ENCODE measurements around the gene SH3PXD2A.
A peak's percentile ranks its signal among the peaks of the same experiment; 100 is the strongest.

SH3PXD2A gene

DNA sequence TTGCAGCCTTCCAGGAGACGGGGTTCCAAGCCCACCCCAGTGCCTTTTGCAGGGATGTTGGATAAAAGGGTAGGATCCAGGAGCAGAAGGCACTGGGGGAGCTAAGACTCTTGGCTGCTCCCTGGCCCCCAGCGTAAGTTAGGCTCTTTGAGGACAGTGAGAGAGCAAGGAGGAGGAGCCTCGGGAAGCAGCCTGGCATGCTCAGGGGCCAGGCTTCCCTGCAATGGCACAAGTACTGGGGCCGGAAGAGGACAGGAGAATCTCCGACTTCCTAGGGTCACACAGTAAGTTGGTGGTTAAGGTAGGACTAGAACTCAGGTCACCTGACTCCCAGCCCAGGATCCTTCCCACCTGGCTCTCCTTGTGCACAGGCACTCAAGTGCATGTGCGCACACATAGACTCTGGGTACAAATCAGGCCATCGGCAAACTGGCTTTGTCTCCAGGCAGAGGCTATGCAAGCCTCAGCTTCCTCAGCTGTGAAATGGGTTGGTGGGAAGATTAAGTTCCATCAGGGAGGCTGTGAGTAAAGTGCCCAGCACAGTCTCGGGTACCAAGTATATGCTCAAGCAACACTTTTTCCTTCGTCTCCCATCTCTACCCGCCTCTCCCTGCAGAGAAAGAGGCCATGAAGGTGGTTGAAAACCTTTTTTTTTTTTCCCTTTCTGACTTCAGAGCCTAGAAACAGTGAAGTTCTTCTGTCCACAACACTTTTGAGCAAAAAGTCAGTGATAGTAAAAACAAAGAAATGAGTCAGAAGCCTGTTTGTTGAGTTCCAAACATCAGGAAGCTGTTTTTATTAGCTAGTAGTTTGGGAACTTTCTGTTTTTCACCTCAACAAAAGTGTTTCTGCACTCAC lies 282.8 kb downstream of the SH3PXD2A start:
- no peak for DNase-seq

DNA sequence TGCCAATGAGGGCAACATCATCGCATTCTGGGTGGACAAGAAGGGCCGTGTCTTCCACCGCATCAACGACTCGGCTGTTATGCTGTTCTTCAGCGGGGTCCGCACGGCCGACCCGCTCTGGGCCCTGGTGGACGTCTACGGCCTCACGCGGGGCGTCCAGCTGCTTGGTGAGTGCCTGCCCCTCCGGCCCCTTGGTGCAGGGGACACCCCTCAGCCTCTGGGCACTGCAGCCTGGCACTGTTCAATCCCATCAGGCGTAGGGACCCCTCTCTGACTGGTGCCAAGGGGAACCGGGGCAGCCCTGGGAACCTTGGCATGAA lies 283.8 kb downstream of the SH3PXD2A start:
- no peak for DNase-seq

DNA sequence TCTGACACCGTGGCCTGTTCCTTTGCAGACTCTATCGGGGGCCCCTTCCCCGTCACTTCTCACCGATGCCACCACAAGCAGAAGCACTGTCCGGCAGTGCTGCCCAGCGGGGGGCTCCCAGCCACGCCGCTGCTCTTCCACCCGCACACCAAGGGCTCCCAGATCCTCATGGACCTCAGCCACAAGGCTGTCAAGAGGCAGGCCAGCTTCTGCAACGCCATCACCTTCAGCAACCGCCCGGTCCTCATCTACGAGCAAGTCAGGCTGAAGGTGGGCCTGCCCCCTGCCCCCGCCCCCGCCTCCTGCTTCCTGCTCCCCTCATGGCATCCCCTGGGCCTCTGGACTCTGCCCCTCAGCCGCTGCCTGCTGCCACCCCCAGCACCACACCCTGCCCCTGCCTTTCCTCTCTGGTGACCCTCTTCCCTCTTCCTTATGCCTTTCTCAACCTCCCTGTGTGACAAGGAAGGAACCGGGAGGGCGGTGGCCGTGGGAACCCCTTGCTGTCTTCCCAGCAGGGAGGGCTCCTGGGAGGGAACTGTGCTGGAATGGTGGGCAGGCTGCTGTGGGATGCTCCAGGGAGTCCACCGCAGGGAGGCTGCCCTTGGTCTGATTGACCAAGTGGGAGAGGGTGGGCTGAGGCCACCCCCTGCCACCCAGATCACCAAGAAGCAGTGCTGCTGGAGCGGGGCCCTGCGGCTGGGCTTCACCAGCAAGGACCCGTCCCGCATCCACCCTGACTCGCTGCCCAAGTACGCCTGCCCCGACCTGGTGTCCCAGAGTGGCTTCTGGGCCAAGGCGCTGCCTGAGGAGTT lies 284.3 kb downstream of the SH3PXD2A start:
- DNase-seq: no peak

DNA sequence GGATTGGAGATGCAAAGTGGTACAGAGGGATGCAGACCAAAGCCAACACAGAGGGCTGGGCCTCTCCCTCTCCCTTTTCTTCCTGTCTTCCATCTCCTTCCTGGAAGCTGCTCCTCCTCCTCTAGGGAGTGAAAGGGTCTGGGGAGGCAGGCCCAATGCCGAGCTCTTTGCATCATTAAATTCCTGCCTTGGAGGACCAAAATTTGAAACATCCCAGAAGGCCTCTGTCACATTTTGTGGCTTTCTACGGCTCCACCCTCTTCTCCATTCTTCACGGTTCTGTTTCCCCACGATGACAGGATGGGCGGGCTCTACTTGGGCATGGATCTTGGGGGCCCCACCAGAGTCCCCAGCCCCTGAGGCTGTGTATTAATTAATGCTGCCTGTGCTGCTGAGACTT lies 285.5 kb downstream of the SH3PXD2A start:
- no peak for DNase-seq

DNA sequence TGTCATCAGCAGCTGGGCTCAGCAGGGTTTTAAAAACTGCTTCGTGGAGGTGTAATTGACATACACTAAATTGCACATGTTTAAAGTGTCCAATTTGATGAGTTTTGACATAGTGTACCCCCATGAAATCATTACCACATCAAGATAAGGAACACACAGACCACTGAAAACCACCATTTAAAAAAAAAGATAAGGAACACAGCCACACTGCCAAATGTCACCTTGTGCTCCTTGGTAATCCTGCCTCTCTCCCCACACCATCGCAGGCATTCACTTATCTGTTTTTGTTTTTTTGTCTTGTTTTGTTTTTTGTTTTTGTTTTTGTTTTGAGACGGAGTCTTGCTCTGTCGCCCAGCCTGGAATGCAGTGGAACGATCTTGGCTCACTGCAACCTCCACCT lies 286.9 kb downstream of the SH3PXD2A start:
- DNase-seq: no peak

DNA sequence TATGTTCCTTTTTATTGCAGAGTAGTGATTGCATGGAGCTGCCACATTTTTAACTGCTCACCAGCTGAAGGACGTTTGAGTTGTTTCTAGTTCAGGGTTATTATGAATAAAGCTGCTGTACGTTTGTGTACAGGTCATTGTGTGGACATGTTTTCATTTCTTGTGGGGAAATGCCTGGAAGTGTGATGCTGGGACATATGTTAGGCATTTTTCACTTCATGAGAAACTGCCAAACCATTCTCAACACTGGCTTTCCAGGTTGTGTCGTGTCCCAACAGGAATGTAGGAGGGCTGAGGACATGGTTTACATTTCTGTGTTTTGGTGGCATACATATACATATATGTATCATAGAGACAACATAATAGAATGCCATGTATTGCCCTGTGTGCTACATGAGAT lies 288.8 kb downstream of the SH3PXD2A start:
- DNase-seq: no peak

DNA sequence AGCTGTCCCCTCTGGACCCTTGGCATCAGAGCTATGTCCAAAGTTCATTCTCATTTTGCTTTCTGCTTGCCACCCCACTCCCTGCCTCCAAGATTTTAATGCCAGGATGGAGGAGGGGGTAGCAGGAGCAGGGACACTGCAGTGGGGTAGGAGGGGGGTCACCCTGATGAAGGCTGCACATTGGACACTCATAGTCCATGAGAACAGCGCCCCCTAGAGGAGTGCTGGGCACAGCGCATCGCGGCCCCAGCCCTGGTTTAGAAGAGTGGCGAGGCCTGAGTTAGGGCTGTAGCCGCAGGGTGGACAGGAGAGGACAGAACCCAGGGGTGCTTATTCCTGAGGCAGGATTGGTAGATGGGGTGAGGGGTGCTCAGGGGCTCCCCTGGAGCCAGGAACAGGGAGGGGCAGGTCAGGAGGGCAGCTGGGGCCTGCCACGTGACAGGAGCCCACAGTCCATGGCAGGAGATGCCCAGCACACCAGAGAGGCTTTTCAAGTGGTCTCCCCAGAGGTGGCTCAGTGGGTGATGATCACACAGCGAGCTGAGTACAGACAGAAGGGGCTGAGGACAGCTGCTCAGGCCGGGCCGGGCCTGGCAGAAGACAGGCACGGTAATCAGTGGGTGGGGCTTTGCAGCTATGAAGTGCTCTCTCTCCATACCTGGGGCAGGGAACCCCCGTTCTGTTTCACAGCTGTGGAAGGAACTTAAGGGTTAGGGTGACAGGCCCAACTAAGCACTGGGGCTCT lies 290.4 kb downstream of the SH3PXD2A start:
- DNase-seq: no peak

DNA sequence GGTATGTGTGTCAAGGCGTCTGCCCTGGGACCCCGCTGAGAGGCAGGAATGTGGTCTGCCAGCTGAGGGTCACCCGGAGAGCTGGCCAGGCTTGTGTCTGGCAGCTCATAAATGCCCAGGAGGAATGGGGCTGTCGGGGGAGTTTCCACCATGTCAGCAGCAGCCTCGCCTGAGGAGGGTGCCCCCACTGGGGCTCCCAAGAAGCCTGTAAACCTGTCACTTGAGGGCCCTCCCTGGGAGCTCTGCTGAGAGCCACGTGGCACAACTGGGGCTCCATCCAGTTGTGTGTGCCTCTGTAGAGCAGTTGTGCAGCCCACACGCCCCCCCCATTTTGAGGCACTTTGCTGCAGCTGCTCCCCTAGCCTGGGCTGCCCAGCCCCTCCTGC lies 291.3 kb downstream of the SH3PXD2A start:
- DNase-seq: no peak

DNA sequence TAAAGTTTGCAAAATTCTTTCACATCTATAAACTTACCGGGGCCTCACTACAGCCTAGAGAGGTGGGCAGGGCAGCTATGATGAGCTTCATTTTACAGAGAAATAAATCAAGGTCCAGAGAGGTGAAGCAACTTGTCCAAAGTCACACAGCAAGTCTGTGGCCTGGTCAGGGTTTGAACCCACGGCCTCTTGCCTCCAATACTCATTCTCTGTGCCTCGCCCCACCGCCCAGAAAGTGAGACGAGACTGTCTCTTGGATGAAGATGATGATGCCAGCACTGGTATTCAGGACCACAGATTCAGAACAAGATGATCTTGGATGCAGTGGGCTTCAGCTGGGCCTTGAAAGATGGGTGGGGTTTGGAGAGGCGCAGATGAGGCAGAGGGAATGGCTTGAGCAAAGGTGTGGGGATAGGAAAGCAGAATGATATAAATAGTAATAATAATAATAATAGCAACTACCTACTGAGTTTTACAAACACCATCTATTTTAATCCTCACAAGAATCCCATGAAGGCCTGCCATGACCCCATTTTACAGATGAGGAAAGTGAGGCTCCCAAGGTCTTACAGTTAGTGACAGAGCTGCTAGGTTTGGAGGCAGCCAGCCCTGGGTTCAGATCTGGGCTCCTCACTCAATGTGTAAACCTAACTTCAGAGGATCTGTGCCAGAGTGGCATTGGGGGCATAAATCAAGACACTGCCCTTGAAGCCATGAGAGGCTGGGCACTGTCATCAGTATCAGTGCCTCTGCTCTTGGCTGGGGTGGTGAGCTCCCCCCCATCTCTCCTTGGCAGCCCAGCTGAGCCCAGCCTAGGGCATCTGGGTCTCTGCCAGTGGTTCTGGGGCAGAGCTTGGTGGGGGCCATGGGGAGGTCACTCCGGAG lies 291.9 kb downstream of the SH3PXD2A start:
- DNase-seq: no peak

DNA sequence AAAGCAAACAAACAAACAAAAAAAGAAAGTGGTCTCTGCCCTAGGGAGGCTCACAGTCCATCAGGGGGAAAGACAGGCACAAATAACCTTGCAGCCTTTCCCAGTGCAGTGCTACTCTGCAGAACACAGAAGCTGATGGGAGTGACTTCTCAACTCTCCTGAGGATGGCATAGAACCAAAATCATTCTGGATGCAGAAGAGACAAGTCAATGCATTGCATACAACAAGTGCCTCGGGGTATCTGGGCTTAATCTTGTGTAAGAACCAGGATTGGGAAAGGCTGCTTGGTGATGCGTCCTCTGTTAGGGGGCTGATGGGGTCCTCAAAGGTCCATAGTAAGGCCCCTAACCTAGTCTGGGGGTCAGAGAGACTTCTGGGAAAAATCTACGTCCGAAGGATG lies 293.0 kb downstream of the SH3PXD2A start:
- DNase-seq: no peak

DNA sequence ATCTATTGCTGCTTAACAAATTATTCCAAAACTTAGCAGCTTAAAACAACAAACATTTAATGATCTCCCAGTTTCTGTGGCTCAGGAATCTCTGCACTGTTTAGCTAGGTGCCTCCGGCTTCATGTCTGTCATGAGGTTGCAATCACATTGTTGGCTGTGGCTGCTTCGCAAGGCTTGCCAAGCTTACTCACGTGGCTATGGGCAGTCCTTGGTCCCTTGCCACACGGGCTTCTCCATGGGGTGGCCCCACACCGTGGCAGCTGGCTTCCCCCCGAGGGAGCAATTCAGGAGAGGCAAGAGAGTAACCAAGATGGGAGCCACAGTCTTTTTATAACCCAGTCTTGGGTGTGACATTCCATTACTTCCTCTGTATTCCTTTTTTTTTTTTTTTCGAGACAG lies 294.5 kb downstream of the SH3PXD2A start:
- DNase-seq: no peak

DNA sequence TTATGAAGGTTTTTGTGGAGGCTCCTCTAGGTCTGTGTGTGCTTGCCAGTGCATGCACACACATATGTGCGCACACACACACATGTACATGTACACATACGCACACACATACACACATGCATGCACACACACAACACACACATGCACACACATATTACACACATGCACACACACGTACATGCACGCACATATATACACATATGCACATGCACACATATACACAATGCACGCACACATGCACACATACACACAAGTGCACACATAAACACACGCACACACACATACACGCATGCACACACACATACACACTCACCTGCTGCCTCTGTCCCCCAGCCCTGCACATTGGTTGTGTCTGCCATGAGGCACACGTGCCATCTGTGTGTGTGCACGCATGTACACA lies 295.6 kb downstream of the SH3PXD2A start:
- DNase-seq: no peak

DNA sequence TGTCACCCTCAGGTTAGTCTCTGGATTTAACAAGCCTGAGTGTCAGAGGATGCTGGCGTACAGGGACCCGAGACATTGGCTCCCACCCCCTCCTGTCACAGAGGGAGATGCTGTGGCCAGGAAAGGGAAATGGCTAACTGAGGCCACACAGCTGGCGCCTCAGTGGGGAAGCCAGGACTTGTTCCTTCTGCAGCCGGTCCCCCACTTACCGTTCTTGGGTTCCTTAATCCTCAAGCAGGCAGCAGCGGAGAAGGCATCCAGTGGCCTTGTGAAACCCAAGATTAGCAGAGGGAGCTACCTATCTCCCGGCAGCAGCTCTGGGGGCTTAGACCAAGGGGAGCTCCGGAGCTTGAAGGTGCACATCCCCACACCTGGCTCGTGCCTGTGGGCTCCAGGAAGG lies 296.5 kb downstream of the SH3PXD2A start:
- DNase-seq: no peak

DNA sequence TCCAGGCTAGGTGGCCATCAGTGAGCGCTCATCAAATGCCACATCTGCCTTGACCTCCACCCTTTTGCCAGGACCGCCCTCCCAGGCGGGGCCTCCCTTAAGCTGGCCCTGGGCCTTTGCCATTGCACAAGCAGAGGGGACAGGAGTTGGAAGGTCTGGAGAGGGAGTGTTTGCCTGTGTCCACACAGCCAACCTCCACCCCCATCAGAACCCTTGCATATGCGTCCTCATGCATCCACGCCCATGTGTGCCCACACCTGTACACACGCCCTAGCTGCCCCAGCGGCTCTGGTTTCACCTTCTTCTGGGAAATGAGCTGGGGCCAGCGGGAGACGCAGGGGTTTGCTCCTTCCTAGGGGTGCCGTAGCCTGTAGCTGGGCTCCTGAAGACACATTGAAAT lies 297.9 kb downstream of the SH3PXD2A start:
- no peak for DNase-seq

DNA sequence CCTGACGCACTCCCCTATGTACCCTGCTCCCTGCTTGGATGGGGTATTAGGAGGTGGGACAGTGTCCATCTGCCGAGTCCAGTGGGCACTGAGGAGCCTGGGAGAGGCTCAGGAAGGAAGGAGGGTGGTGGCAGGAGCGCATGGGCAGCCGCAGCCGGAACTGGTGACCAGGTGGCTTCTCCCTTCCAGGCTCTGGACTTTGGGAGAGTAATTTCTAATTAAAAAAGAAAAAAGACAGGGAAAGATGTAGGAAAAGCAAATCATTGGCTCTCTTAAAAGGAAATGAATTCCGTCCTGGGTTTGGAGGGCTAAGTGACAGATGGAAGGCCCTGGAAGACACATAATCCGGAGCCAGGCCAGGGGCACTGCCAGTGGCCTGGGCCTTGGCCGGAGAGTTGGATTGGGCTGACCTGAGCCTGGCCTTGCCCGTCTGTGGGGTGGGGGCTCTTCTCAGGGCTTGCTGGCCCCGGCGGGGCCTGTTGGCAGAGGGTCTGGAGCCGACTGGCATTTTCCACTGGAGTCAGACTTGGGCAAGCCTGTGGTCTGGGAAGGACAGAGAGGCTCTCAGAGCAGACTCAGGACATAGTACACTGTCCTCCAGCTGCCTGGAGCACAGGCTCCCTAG lies 298.9 kb downstream of the SH3PXD2A start:
- no peak for DNase-seq

DNA sequence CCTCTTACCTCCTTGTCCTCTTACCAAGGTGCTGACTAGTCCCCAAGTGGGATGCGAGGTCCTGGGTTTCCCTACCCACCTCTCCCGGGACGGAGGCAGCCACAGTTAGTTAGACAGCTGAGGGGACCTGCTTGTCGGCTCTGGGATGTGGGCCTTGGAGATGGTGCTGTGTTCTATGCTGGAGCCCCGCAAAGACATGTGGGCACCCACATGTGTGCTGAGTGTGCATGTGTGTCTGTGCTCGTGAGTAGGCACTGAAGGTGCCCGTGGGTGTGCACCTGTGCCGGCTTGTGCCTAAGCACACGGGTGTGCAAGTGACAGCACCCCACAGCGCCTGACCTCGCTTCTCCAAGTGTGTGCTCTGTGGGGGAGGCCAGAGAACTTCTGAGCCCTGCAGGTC lies 299.7 kb downstream of the SH3PXD2A start:
- no peak for DNase-seq

DNA sequence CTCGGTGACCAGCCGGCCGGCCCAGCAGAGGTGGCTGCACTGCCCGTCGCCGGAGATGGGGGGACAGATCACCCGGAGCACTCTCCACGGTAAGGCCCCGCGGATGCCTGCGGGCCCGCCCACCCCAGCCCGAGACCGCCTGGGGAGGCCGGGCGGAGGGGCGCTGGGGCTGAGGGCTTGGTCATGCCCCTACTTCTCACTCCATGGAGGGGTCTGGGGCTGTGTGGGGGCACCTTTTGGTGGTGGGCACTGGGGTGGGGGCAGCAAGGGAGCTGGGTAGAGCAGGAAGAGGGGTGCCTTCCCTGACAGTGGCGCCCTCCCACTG lies 300.1 kb downstream of the SH3PXD2A start:
- no peak for DNase-seq

DNA sequence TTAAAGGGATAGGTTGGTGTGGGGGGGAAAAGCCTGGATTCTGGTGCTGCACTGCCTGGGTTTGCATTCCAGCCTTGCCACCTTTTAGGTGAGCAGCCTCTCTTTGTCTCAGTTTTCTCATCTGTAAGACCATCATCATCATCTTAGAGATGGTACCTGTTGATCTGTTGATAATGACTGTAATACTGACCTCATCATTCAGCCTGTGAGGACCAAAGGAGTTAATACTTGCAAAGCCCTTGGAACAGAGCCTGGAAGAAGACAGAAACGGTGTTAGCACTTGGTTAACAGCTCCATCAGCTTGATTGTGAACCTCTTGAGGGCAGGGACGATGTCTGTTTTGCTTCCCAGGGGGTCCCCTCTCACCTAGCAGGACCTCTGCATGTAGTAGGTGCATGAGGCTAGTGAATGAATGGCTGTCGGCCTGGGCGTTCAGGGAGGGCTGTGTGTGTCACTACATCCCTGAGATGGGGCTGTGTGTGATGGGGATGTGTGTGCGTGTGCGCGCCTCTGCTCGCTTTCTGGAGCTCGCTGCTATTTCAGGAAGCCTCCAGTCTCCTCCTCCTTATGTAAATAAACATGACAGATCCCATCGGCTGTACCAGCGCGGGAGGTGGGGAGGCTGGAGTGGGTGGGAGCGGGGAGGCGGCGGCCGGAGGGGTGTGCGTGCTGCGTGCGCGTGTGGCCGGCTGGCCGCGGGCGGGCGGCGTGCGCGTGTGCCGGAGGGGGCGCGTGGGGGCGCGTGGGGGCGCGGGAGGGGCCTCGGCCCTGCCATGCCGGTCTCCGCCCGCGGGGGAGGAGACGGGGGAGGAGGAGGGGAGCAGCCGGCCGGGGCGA lies 300.7 kb downstream of the SH3PXD2A start:
- DNase-seq: peak; percentile 62

DNA sequence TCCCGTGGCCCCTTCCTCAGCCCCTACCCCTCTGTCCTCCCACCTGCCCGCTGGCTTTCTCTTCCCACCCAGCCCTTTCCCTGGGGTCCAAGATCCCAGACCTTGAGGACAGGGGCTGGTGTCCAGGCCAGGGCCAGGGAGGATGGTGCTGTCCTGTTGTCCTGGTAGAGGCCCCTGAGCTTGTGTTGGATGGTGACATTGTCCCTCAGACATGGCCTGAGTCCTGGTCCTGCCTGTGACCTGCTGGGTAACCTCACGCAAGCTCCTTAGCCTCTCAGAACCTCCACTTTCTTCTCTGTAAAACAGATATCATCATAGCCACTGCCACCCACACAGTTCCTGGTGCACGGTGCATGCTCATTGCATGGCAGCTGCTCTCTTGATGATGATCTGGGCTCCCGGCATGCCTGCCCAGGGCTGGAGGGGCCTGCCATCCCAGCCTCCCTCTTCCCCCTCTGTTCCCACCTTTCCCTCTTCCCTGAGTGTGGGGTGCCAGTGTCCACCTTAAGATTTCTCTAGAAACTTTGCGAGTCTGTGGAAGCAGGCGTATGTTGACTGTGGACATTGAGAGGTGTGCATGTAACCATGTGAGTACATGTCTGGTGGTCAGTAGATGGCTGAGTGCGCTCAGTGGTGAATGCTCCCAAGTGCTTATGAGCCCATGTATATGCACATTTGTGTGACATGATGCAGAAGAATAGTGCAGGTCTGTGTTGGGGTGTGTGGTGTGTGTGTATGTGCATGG lies 301.5 kb downstream of the SH3PXD2A start:
- no peak for DNase-seq

DNA sequence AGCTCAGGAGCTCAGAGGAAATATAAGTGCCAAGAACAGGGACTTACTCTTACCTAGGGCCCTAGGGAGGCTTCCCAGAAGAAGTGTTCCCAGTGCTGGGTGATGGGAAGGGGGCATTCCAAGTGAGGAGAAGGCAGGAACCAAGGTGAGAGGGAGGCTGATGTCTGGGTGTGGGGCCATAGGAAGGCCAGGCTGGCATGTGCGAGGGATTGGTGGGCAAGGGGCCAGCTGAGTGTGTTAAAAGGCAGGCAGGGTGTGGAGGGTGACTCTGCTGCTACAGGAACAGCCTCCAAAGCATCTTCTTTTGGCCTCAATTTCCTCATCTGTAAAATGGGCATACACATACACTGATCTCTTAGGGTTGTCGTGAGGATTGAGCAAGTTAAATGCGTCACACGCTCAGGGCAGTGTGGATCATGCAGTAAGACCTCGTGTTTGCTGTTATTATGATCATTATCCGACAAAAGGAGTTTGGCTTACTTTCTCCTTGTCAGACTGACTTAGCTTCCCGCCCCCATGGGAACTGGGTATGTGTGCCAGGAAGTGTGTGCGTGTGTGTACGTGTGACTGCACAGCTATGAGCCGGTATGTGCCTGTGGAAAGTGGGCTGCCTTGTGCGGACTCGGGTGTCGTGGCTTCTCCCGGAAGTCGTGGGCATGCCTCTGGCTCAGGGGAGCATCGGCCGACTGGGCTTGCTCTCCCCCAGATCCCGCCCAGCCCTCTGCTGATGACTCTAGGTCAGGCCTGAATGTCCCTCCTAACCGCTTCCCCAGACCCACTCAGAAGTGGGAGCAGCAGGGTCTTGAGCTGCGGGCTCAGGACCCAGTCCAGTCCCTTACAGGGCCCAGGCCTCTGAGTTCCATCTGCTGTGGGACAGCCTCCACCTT lies 302.3 kb downstream of the SH3PXD2A start:
- DNase-seq: no peak
